ENCODE measurements around the gene NHSL1. TPM values are rescaled to one million over a fixed set of nuclear protein-coding genes. Genes with fewer than 3 reads are reported as not detected.

The NHSL1 gene
- polyA plus RNA-seq, 3 donors, result 0.06 to 2.8 (median 0.51) TPM

- Mint-ChIP-seq H3K36me3 (no peaks in the 10 kb centered on the region), H3K4me1 (peaks cover 19% of the 10 kb centered on the region), H3K27ac (no peak overlapping the region), H3K9me3 (peaks cover 0 to 3% (median 0%) of the 10 kb centered on the region in 7 donors), H3K4me3 (peak overlapping the region; percentile 31 to 42), H3K27me3 (ENCODE audit: low read depth in 3 of 3) (no peaks in the 10 kb centered on the region)
- TF ChIP-seq CTCF (IDR thresholded peaks at IDR 0.05), result no peak
- peak overlapping the region in 1 of 3 experiments; percentile 53 for H3K4me3 ChIP-seq (replicated peaks in 1 of 3; ENCODE audit: low read depth in 2 of 3, low read length in 3 of 3)
- intact Hi-C loops (cut with micrococcal nuclease), result loop anchor here in 1 of 2 donors (10.0 kb wide), 1 partner anchor 49 kb away; no protein-coding TSS in a partner anchor
- H3K27ac ChIP-seq (ENCODE audit: low read depth in 1 of 2, low read length in 2 of 2), result no peak overlapping the region
- peak overlapping the region; percentile 50 for H3K4me2 ChIP-seq (replicated peaks; ENCODE audit: extremely low read depth, low read length, poor library complexity, severe bottlenecking)
- H3K9me3 ChIP-seq (replicated peaks in 1 of 2; ENCODE audit: control insufficient read depth in 1 of 2, insufficient read depth in 1 of 2, low read length in 2 of 2), result no peaks in the 10 kb centered on the region
- peak overlapping the region; percentile 23 for H2AFZ ChIP-seq (ENCODE audit: insufficient read depth, low read depth, low read length, poor library complexity, severe bottlenecking)
- DNase-seq, result no peak
- H3K9ac ChIP-seq (ENCODE audit: insufficient read depth, low read length, poor library complexity, severe bottlenecking), result peak overlapping the region; percentile 1
- H3K27me3 ChIP-seq (ENCODE audit: control insufficient read depth in 2 of 2, insufficient read depth in 2 of 2, low read length in 2 of 2), result no peaks in the 10 kb centered on the region
- H4K20me1 ChIP-seq (ENCODE audit: insufficient read depth, low read length), result no peaks in the 10 kb centered on the region
- H3K36me3 ChIP-seq (replicated peaks in 1 of 2; ENCODE audit: control insufficient read depth in 1 of 2, insufficient read depth in 2 of 2, low read length in 2 of 2), result no peaks in the 10 kb centered on the region
- 25% methylated on average over 2 of the region's 7 CpGs for WGBS (ENCODE audit: insufficient coverage)
- H3K79me2 ChIP-seq (ENCODE audit: insufficient read depth, low read length), result no peaks in the 10 kb centered on the region
- peaks cover 11 to 19% of the 10 kb centered on the region in 2 donors for H3K4me1 ChIP-seq (ENCODE audit: control insufficient read depth in 1 of 2, insufficient read depth in 2 of 2, low read length in 2 of 2)
These were observed 43.4 kb downstream of the NHSL1 start for GRCh38 chr6:138455746-138456400.

- Histone ChIP-seq H3K4me3 (replicated peaks in 1 of 3; ENCODE audit: low read depth in 2 of 3, low read length in 3 of 3) (peak overlapping the region in 1 of 3 experiments; percentile 53), H3K9me3 (replicated peaks in 1 of 2; ENCODE audit: control insufficient read depth in 1 of 2, insufficient read depth in 1 of 2, low read length in 2 of 2) (no peaks in the 10 kb centered on the region), H3K36me3 (replicated peaks in 1 of 2; ENCODE audit: control insufficient read depth in 1 of 2, insufficient read depth in 2 of 2, low read length in 2 of 2) (no peaks in the 10 kb centered on the region), H3K4me1 (ENCODE audit: control insufficient read depth in 1 of 2, insufficient read depth in 2 of 2, low read length in 2 of 2) (peaks cover 11 to 19% of the 10 kb centered on the region in 2 donors), H2AFZ (ENCODE audit: insufficient read depth, low read depth, low read length, poor library complexity, severe bottlenecking) (peak overlapping the region; percentile 23), H3K9ac (ENCODE audit: insufficient read depth, low read length, poor library complexity, severe bottlenecking) (peak overlapping the region; percentile 1), H3K4me2 (replicated peaks; ENCODE audit: extremely low read depth, low read length, poor library complexity, severe bottlenecking) (peak overlapping the region; percentile 50), H3K27ac (ENCODE audit: low read depth in 1 of 2, low read length in 2 of 2) (no peak overlapping the region), H3K79me2 (ENCODE audit: insufficient read depth, low read length) (no peaks in the 10 kb centered on the region), H3K27me3 (ENCODE audit: control insufficient read depth in 2 of 2, insufficient read depth in 2 of 2, low read length in 2 of 2) (no peaks in the 10 kb centered on the region), H4K20me1 (ENCODE audit: insufficient read depth, low read length) (no peaks in the 10 kb centered on the region)
- WGBS (ENCODE audit: insufficient coverage), result 100% methylated on average over 1 of the region's 9 CpGs
- intact Hi-C loops (cut with micrococcal nuclease), result loop anchor here in 1 of 2 donors (10.0 kb wide), 1 partner anchor 50 kb away; no protein-coding TSS in a partner anchor
- peaks cover 21% of the 10 kb centered on the region for H3K4me1 Mint-ChIP-seq
- no peaks in the 10 kb centered on the region for H3K36me3 Mint-ChIP-seq
- TF ChIP-seq CTCF (IDR thresholded peaks at IDR 0.05), result no peak
- H3K27me3 Mint-ChIP-seq (ENCODE audit: low read depth in 3 of 3), result no peaks in the 10 kb centered on the region
- no peak overlapping the region for H3K27ac Mint-ChIP-seq
- peaks cover 0 to 3% (median 0%) of the 10 kb centered on the region in 7 donors for H3K9me3 Mint-ChIP-seq
- peak overlapping the region in 1 of 2 donors; percentile 31 for H3K4me3 Mint-ChIP-seq
- DNase-seq, result peak in 1 of 3 donors; percentile 10
These were observed 44.1 kb downstream of the NHSL1 start for GRCh38 chr6:138454981-138455706.
